K562 (cell line): ENCODE data around the gene BANK1.

Experiments used
- MCM7 ChIP-seq, 2 experiments: fragments of 450-650 bp; IDR thresholded peaks; 2 replicates each; pipeline ENCODE4 v1.6.1; 2016 to 2018
- POLR2A ChIP-seq: fragments of 450-650 bp; conservative IDR thresholded peaks from 2 replicates; pipeline ENCODE4 v1.6.1; 2016
- RBFOX2 ChIP-seq: fragments of 200-400 bp; formaldehyde crosslinking; IDR thresholded peaks from 2 replicates; pipeline ENCODE4 v1.6.1; 2017; ENCODE audit warnings: low read depth, mild to moderate bottlenecking, low read length, moderate library complexity
- SMAD1 ChIP-seq: fragments of 150-350 bp; IDR thresholded peaks from 2 replicates; pipeline ENCODE4 v1.6.1; 2014; ENCODE audit warnings: low read length, low read depth; ENCODE audit not compliant: partially characterized antibody
- STAG1 ChIP-seq: sonication (generic); formaldehyde crosslinking; IDR thresholded peaks from 2 replicates; pipeline ENCODE4 v1.5.0; 2020; ENCODE audit warnings: missing genetic modification reagents, borderline replicate concordance
- ZHX1 ChIP-seq: fragments of 150-350 bp; conservative IDR thresholded peaks from 2 replicates; pipeline ENCODE4 v1.6.1; 2014; ENCODE audit warnings: low read length
- ZKSCAN1 ChIP-seq: fragments of 150-350 bp; IDR thresholded peaks from 2 replicates; pipeline ENCODE4 v1.6.1; 2016; ENCODE audit warnings: low read depth, low read length
- ZSCAN32 ChIP-seq: fragments of 450-650 bp; formaldehyde crosslinking; IDR thresholded peaks from 2 replicates; pipeline ENCODE4 v1.4.0; 2020; ENCODE audit warnings: mild to moderate bottlenecking, moderate library complexity

- TF ChIP-seq POLR2A (no peak), RBFOX2 (no peak), ZKSCAN1 (no peak), SMAD1 (no peak), ZSCAN32 (no peak), STAG1 (CRISPR knock-in tag) (no peak), MCM7 (IDR thresholded peaks at IDR 0.05) (no peak), ZHX1 (no peak)
These were observed 325.6 kb downstream of the BANK1 start for GRCh38 chr4:102116121-102116520.
